Panc1 (cell line): ENCODE results near the gene NOVA2.

Source experiments
- CTCF ChIP-seq: fragments of 450-650 bp; IDR thresholded peaks from 2 replicates; pipeline ENCODE4 v1.5.1; 2017; ENCODE audit warnings: mild to moderate bottlenecking
- SIN3A ChIP-seq: IDR thresholded peaks from 2 replicates; pipeline ENCODE4 v1.6.1; 2012; ENCODE audit warnings: low read depth, mild to moderate bottlenecking, low read length, moderate library complexity, borderline replicate concordance; ENCODE audit not compliant: insufficient read depth

GRCh38 chr19:45953676-45954075 is 20.0 kb downstream of the NOVA2 start:
- TF ChIP-seq SIN3A (no peak), CTCF (no peak)
